ENCODE data around the gene GSK3A. TPM values are rescaled to one million over a fixed set of nuclear protein-coding genes. Genes with fewer than 3 reads are reported as not detected.
A peak's percentile ranks its signal among the peaks of the same experiment; 100 is the strongest.

The GSK3A gene
- total RNA-seq, 1 donor from 2014 or later: 50.3 TPM

GRCh38 chr19:42228641-42229040 lies 13.8 kb downstream of the GSK3A start:
- TF ChIP-seq EZH2 (IDR thresholded peaks at IDR 0.05; ENCODE audit: insufficient read depth, low read length): no peak
- no peak for TF ChIP-seq CTCF (IDR thresholded peaks at IDR 0.05; ENCODE audit: insufficient read depth, low read depth, low read length)
- Mint-ChIP-seq H3K4me1 (ENCODE audit: low read depth, unreplicated experiment) (peaks cover 15% of the 10 kb centered on the region), H3K27me3 (ENCODE audit: low read depth, unreplicated experiment) (no peaks in the 10 kb centered on the region), H3K27ac (ENCODE audit: unreplicated experiment) (no peak overlapping the region), H3K4me3 (ENCODE audit: unreplicated experiment) (no peak overlapping the region), H3K9me3 (ENCODE audit: unreplicated experiment) (no peaks in the 10 kb centered on the region), H3K36me3 (ENCODE audit: low read depth, unreplicated experiment) (peaks cover 34% of the 10 kb centered on the region)
- Histone ChIP-seq H3K9me3 (ENCODE audit: insufficient read depth, low read depth, low read length) (peaks cover 2% of the 10 kb centered on the region), H3K9ac (ENCODE audit: low read length) (no peak overlapping the region), H3K4me1 (ENCODE audit: insufficient read depth, low read length) (peaks cover 8% of the 10 kb centered on the region), H3K79me2 (ENCODE audit: insufficient read depth, low read length) (peaks cover 67% of the 10 kb centered on the region), H3K36me3 (ENCODE audit: insufficient read depth, low read length) (peaks cover 44% of the 10 kb centered on the region), H3K27me3 (ENCODE audit: insufficient read depth, low read length) (no peaks in the 10 kb centered on the region), H3K4me3 (ENCODE audit: insufficient read depth, low read depth, low read length) (no peak overlapping the region), H3K4me2 (ENCODE audit: low read length) (no peak overlapping the region), H4K20me1 (ENCODE audit: insufficient read depth, low read length) (peaks cover 93% of the 10 kb centered on the region), H2AFZ (ENCODE audit: low read depth, low read length) (no peak overlapping the region), H3K27ac (ENCODE audit: low read depth, low read length) (no peak overlapping the region)
- FAIRE-seq: no peak
- DNase-seq (ENCODE audit: low read depth): no peak

- Histone ChIP-seq H3K36me3 (ENCODE audit: insufficient read depth, low read length) (peaks cover 35% of the 10 kb centered on the region), H3K27me3 (ENCODE audit: insufficient read depth, low read length) (no peaks in the 10 kb centered on the region), H3K79me2 (ENCODE audit: insufficient read depth, low read length) (peaks cover 76% of the 10 kb centered on the region), H3K9ac (ENCODE audit: low read length) (peak overlapping the region; percentile 15), H3K4me1 (ENCODE audit: insufficient read depth, low read length) (peaks cover 8% of the 10 kb centered on the region), H3K4me2 (ENCODE audit: low read length) (no peak overlapping the region), H4K20me1 (ENCODE audit: insufficient read depth, low read length) (peaks cover 87% of the 10 kb centered on the region), H3K9me3 (ENCODE audit: insufficient read depth, low read depth, low read length) (peaks cover 2% of the 10 kb centered on the region), H2AFZ (ENCODE audit: low read depth, low read length) (no peak overlapping the region), H3K4me3 (ENCODE audit: insufficient read depth, low read depth, low read length) (no peak overlapping the region), H3K27ac (ENCODE audit: low read depth, low read length) (no peak overlapping the region)
- TF ChIP-seq CTCF (IDR thresholded peaks at IDR 0.05; ENCODE audit: insufficient read depth, low read depth, low read length) (no peak), EZH2 (IDR thresholded peaks at IDR 0.05; ENCODE audit: insufficient read depth, low read length) (no peak)
- no peak for DNase-seq (ENCODE audit: low read depth)
- FAIRE-seq: no peak
- H3K9me3 Mint-ChIP-seq (ENCODE audit: unreplicated experiment): no peaks in the 10 kb centered on the region
- H3K4me3 Mint-ChIP-seq (ENCODE audit: unreplicated experiment): peak overlapping the region; percentile 11
- peaks cover 34% of the 10 kb centered on the region for H3K36me3 Mint-ChIP-seq (ENCODE audit: low read depth, unreplicated experiment)
- no peaks in the 10 kb centered on the region for H3K27me3 Mint-ChIP-seq (ENCODE audit: low read depth, unreplicated experiment)
- H3K4me1 Mint-ChIP-seq (ENCODE audit: low read depth, unreplicated experiment): peaks cover 24% of the 10 kb centered on the region
- H3K27ac Mint-ChIP-seq (ENCODE audit: unreplicated experiment): peak overlapping the region; percentile 83
Measured at GRCh38 chr19:42226886-42227285, 15.5 kb downstream of the GSK3A start.

GRCh38 chr19:42225718-42226292 lies 16.6 kb downstream of the GSK3A start:
- H3K27me3 Mint-ChIP-seq (ENCODE audit: low read depth, unreplicated experiment): no peaks in the 10 kb centered on the region

More at GRCh38 chr19:42225718-42226292, 16.6 kb downstream of the GSK3A start:
- no peak for DNase-seq (ENCODE audit: low read depth)
- no peaks in the 10 kb centered on the region for H3K9me3 Mint-ChIP-seq (ENCODE audit: unreplicated experiment)
- Histone ChIP-seq H3K79me2 (ENCODE audit: insufficient read depth, low read length) (peaks cover 83% of the 10 kb centered on the region), H3K4me2 (ENCODE audit: low read length) (no peak overlapping the region), H3K9ac (ENCODE audit: low read length) (no peak overlapping the region), H3K9me3 (ENCODE audit: insufficient read depth, low read depth, low read length) (peaks cover 2% of the 10 kb centered on the region), H3K36me3 (ENCODE audit: insufficient read depth, low read length) (peaks cover 29% of the 10 kb centered on the region), H2AFZ (ENCODE audit: low read depth, low read length) (no peak overlapping the region), H3K4me1 (ENCODE audit: insufficient read depth, low read length) (peaks cover 13% of the 10 kb centered on the region), H3K27ac (ENCODE audit: low read depth, low read length) (no peak overlapping the region), H4K20me1 (ENCODE audit: insufficient read depth, low read length) (peaks cover 85% of the 10 kb centered on the region), H3K27me3 (ENCODE audit: insufficient read depth, low read length) (no peaks in the 10 kb centered on the region), H3K4me3 (ENCODE audit: insufficient read depth, low read depth, low read length) (no peak overlapping the region)
- H3K36me3 Mint-ChIP-seq (ENCODE audit: low read depth, unreplicated experiment): peaks cover 33% of the 10 kb centered on the region
- TF ChIP-seq EZH2 (IDR thresholded peaks at IDR 0.05; ENCODE audit: insufficient read depth, low read length): no peak
- TF ChIP-seq CTCF (IDR thresholded peaks at IDR 0.05; ENCODE audit: insufficient read depth, low read depth, low read length): no peak
- H3K27ac Mint-ChIP-seq (ENCODE audit: unreplicated experiment): no peak overlapping the region
- no peak for FAIRE-seq
- H3K4me3 Mint-ChIP-seq (ENCODE audit: unreplicated experiment): no peak overlapping the region
- peaks cover 24% of the 10 kb centered on the region for H3K4me1 Mint-ChIP-seq (ENCODE audit: low read depth, unreplicated experiment)
